Neutrophil (primary cell): Measurements from ENCODE around the gene ERC2.

ENCODE experiments used
- H3K27ac ChIP-seq: fragments of 200-600 bp; sonication (generic); 2 replicates; pipeline ENCODE4 v1.5.1; 2016; ENCODE audit warnings: mild to moderate bottlenecking, moderate library complexity
- H3K27me3 ChIP-seq: fragments of 200-600 bp; sonication (generic); 2 replicates; pipeline ENCODE4 v1.6.0; 2016; ENCODE audit warnings: mild to moderate bottlenecking
- H3K36me3 ChIP-seq: fragments of 200-600 bp; sonication (generic); 2 replicates; pipeline ENCODE4 v1.5.1; 2017
- H3K4me1 ChIP-seq, 2 experiments: fragments of 200-600 bp in 1 of 2; sonication (generic) in 1 of 2; 1 replicate in 1 of 2; 2 replicates in 1 of 2; pipeline versions ENCODE4 v1.5.1 to v1.6.1; 2013 to 2016; ENCODE audit warnings: low read depth in 1 of 2, low read length in 1 of 2, mild to moderate bottlenecking in 1 of 2, moderate library complexity in 1 of 2; ENCODE audit not compliant: control insufficient read depth in 1 of 2, insufficient read depth in 1 of 2
- H3K4me3 ChIP-seq, 2 experiments: fragments of 200-600 bp in 1 of 2; sonication (generic) in 1 of 2; 1 replicate in 1 of 2; 2 replicates in 1 of 2; pipeline ENCODE4 v1.5.1; 2013 to 2016; ENCODE audit warnings: low read depth in 1 of 2, low read length in 1 of 2, mild to moderate bottlenecking in 1 of 2, moderate library complexity in 1 of 2
- H3K9me3 ChIP-seq: fragments of 200-600 bp; sonication (generic); 2 replicates; pipeline ENCODE4 v1.5.1; 2016
- TF ChIP-seq, protein P1 (sequence below): fragments of 200-600 bp; sonication (generic); IDR thresholded peaks from 2 replicates; pipeline ENCODE4 v1.5.1; 2016; ENCODE audit warnings: antibody characterized with exemption

ERC2 gene

GRCh38 chr3:56253941-56254665, 214.2 kb downstream of the ERC2 start:
- H3K36me3 ChIP-seq, result no peaks in the 10 kb centered on the region
- H3K9me3 ChIP-seq, result no peaks in the 10 kb centered on the region
- H3K4me1 ChIP-seq, result no peaks in the 10 kb centered on the region
- no peak overlapping the region for H3K27ac ChIP-seq
- no peak overlapping the region for H3K4me3 ChIP-seq
- H3K27me3 ChIP-seq, result peaks cover 6% of the 10 kb centered on the region
- TF ChIP-seq, protein P1, sequence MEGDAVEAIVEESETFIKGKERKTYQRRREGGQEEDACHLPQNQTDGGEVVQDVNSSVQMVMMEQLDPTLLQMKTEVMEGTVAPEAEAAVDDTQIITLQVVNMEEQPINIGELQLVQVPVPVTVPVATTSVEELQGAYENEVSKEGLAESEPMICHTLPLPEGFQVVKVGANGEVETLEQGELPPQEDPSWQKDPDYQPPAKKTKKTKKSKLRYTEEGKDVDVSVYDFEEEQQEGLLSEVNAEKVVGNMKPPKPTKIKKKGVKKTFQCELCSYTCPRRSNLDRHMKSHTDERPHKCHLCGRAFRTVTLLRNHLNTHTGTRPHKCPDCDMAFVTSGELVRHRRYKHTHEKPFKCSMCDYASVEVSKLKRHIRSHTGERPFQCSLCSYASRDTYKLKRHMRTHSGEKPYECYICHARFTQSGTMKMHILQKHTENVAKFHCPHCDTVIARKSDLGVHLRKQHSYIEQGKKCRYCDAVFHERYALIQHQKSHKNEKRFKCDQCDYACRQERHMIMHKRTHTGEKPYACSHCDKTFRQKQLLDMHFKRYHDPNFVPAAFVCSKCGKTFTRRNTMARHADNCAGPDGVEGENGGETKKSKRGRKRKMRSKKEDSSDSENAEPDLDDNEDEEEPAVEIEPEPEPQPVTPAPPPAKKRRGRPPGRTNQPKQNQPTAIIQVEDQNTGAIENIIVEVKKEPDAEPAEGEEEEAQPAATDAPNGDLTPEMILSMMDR, result no peak

- H3K27me3 ChIP-seq, result no peaks in the 10 kb centered on the region
- H3K9me3 ChIP-seq, result no peaks in the 10 kb centered on the region
- no peak overlapping the region for H3K4me3 ChIP-seq
- H3K36me3 ChIP-seq, result no peaks in the 10 kb centered on the region
- no peaks in the 10 kb centered on the region for H3K4me1 ChIP-seq
- TF ChIP-seq, protein P1, result no peak
- H3K27ac ChIP-seq, result no peak overlapping the region
Measured at GRCh38 chr3:56251343-56251945, 216.8 kb downstream of the ERC2 start.

- H3K9me3 ChIP-seq, result no peaks in the 10 kb centered on the region
- no peaks in the 10 kb centered on the region for H3K36me3 ChIP-seq
- H3K4me1 ChIP-seq, result no peaks in the 10 kb centered on the region
- H3K4me3 ChIP-seq, result no peak overlapping the region
- H3K27me3 ChIP-seq, result no peaks in the 10 kb centered on the region
- no peak overlapping the region for H3K27ac ChIP-seq
- TF ChIP-seq, protein P1, result no peak
Measured at GRCh38 chr3:56248021-56248420, 220.2 kb downstream of the ERC2 start.

- Histone ChIP-seq H3K4me3 (no peak overlapping the region), H3K27me3 (peaks cover 7% of the 10 kb centered on the region), H3K27ac (no peak overlapping the region), H3K4me1 (no peaks in the 10 kb centered on the region), H3K36me3 (no peaks in the 10 kb centered on the region), H3K9me3 (no peaks in the 10 kb centered on the region)
- TF ChIP-seq, protein P1, result no peak
Measured at GRCh38 chr3:56238299-56238698, 230.0 kb downstream of the ERC2 start.

DNA sequence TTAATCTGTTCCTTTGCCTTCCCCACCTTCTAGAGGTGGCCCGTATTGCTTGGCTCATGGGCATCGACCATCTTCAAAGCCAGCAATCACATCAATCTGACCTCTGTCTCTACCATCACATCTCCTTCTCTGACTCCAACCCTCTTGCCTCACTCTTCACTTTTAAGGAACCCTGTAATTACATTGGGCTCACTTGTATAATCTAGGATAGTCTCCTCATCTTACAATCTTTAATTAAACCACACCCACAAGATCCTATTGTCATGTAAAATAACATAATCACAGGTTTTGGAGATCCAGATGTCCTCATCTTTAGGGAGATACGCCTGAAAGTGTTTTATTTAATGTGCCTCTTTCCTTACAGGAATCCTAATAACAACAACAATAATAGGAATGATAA, 234.5 kb downstream of the ERC2 start:
- Histone ChIP-seq H3K4me3 (no peak overlapping the region), H3K36me3 (no peaks in the 10 kb centered on the region), H3K27me3 (no peaks in the 10 kb centered on the region), H3K4me1 (no peaks in the 10 kb centered on the region), H3K9me3 (no peaks in the 10 kb centered on the region), H3K27ac (no peak overlapping the region)
- TF ChIP-seq, protein P1, result no peak
